BE2C (cell line): Measurements from ENCODE around the gene RTN4R.

Experiments used
- DNase-seq: peaks from one replicate; pipeline ENCODE4 v3.0.0-alpha.2; 2020
- H3K27me3 ChIP-seq: fragments of 250-450 bp; sonication (Bioruptor Pico); 2 replicates; pipeline ENCODE4 v1.5.1; 2020; ENCODE audit warnings: mild to moderate bottlenecking
- H3K36me3 ChIP-seq: fragments of 250-450 bp; sonication (Bioruptor Pico); 2 replicates; pipeline ENCODE4 v1.5.1; 2020; ENCODE audit warnings: mild to moderate bottlenecking
- H3K4me1 ChIP-seq: fragments of 250-450 bp; sonication (Bioruptor Pico); 2 replicates; pipeline ENCODE4 v1.5.1; 2020
- H3K4me3 ChIP-seq: 2 replicates; pipeline ENCODE4 v1.5.1; 2011; ENCODE audit warnings: low read depth, low read length
- H3K9me3 ChIP-seq: fragments of 250-450 bp; sonication (Bioruptor Pico); 2 replicates; pipeline ENCODE4 v1.5.1; 2020
- CTCF ChIP-seq: IDR thresholded peaks from 2 replicates; pipeline ENCODE4 v1.5.1; 2012; ENCODE audit warnings: mild to moderate bottlenecking, low read depth, low read length

Gene RTN4R

DNA sequence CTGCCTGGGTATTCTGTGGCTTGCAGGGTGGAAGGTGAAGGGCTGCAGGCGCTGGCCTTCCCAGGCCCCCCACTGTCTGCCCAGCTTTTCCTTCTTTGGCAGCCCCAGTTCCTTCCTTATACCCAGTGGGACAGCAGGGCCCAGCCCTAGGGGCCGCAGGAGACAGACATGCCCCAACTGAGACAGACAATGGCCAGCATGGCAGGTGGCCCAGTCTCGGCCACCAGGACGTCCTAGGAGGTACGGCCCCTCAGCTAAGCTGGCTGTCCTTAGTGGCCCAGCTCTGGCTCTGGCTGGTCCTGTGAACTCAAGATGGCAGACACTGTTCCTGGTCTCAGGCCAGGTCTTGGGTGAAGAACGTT lies 35.9 kb downstream of the RTN4R start:
- no peaks in the 10 kb centered on the region for H3K4me1 ChIP-seq
- no peak for TF ChIP-seq CTCF
- no peak for DNase-seq
- H3K27me3 ChIP-seq: no peaks in the 10 kb centered on the region
- H3K4me3 ChIP-seq: no peak overlapping the region
- H3K9me3 ChIP-seq: no peaks in the 10 kb centered on the region
- H3K36me3 ChIP-seq: no peaks in the 10 kb centered on the region

DNA sequence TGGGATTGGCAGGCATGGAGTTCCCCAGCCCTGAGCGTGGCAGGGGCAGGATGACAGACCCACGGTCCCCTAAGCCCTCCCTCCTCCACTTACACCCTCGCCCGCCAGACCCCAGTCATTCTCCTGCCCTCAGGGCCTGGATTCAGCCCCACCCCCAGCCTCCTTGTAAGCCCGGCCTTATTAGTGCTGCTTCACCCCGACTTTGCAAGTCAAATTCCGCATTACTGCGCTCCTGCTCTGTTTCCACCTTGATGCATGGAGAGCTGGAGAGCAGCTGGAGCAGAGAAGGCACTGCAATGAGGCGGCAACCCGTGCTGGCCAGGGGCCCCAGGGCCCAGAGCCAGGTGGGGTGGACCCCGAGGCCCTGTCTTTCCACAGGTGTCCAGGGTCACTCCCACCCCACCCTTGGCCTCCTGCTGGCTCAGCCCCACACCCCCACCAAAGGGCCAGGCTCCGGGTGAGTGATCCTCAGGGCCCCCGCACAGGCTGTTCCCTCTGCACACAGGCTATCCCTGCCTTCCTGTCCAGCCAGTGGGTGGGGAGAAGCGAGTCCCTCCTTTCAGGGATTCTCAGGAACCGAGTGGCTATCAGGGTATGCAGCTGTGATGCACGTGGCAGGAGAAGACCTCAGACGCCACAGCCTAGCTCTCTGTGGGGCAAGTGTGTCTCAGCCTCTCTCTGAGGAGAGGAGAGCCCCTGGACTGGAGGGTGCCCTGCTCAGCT lies 36.4 kb downstream of the RTN4R start:
- no peaks in the 10 kb centered on the region for H3K36me3 ChIP-seq
- no peak for TF ChIP-seq CTCF
- no peak overlapping the region for H3K4me3 ChIP-seq
- no peaks in the 10 kb centered on the region for H3K27me3 ChIP-seq
- no peaks in the 10 kb centered on the region for H3K9me3 ChIP-seq
- no peak for DNase-seq
- H3K4me1 ChIP-seq: no peaks in the 10 kb centered on the region

- Histone ChIP-seq H3K9me3 (no peaks in the 10 kb centered on the region), H3K4me1 (no peaks in the 10 kb centered on the region), H3K4me3 (no peak overlapping the region), H3K27me3 (no peaks in the 10 kb centered on the region), H3K36me3 (no peaks in the 10 kb centered on the region)
- TF ChIP-seq CTCF: no peak
- DNase-seq: no peak
These were observed 37.2 kb downstream of the RTN4R start for GRCh38 chr22:20230777-20231420.

GRCh38 chr22:20229916-20230775 lies 38.0 kb downstream of the RTN4R start:
- no peak for DNase-seq
- H3K36me3 ChIP-seq: no peaks in the 10 kb centered on the region
- no peak overlapping the region for H3K4me3 ChIP-seq
- no peak for TF ChIP-seq CTCF
- H3K4me1 ChIP-seq: no peaks in the 10 kb centered on the region
- H3K27me3 ChIP-seq: no peaks in the 10 kb centered on the region
- H3K9me3 ChIP-seq: no peaks in the 10 kb centered on the region

GRCh38 chr22:20228939-20229272 lies 39.2 kb downstream of the RTN4R start:
- DNase-seq: no peak
- no peaks in the 10 kb centered on the region for H3K9me3 ChIP-seq
- no peak for TF ChIP-seq CTCF
- no peak overlapping the region for H3K4me3 ChIP-seq
- H3K4me1 ChIP-seq: no peaks in the 10 kb centered on the region
- no peaks in the 10 kb centered on the region for H3K36me3 ChIP-seq
- no peaks in the 10 kb centered on the region for H3K27me3 ChIP-seq
